HepG2 (cell line): ENCODE data around the gene JTB. TPM values are rescaled to one million over a fixed set of nuclear protein-coding genes. Genes with fewer than 3 reads are reported as not detected.

Experiments used
- ARNTL ChIP-seq: sonication (generic); formaldehyde crosslinking; IDR thresholded peaks from 2 replicates; pipeline ENCODE4 v1.4.0; 2020; ENCODE audit warnings: mild to moderate bottlenecking, missing genetic modification reagents
- ATM ChIP-seq: fragments of 450-650 bp; IDR thresholded peaks from 2 replicates; pipeline ENCODE4 v1.7.1; 2017; ENCODE audit warnings: mild to moderate bottlenecking, borderline replicate concordance
- CEBPB ChIP-seq: IDR thresholded peaks from 2 replicates; pipeline ENCODE4 v1.6.1; 2011; ENCODE audit warnings: low read depth, low read length, improper control_type of control experiment, borderline replicate concordance
- FOXO1 ChIP-seq: sonication (generic); formaldehyde crosslinking; IDR thresholded peaks from 2 replicates; pipeline ENCODE4 v1.4.0; 2020; ENCODE audit warnings: missing genetic modification reagents
- GTF2F1 ChIP-seq: fragments of 150-350 bp; IDR thresholded peaks from 2 replicates; pipeline ENCODE4 v1.6.1; 2014; ENCODE audit warnings: low read length
- HBP1 ChIP-seq: IDR thresholded peaks from 2 replicates; pipeline ENCODE4 v1.6.1; 2016; ENCODE audit warnings: low read depth, control low read depth
- HMG20A ChIP-seq: IDR thresholded peaks from 2 replicates; pipeline ENCODE4 v1.6.1; 2016; ENCODE audit warnings: borderline replicate concordance
- HMGA1 ChIP-seq: sonication (generic); formaldehyde crosslinking; conservative IDR thresholded peaks from 2 replicates; pipeline ENCODE4 v1.4.0; 2020; ENCODE audit warnings: missing genetic modification reagents
- HMGXB4 ChIP-seq, 2 experiments: sonication (generic) in 1 of 2; formaldehyde crosslinking in 1 of 2; IDR thresholded peaks; 2 replicates each; pipeline versions ENCODE4 v1.4.0 to v1.6.1; 2018 to 2020; ENCODE audit warnings: missing genetic modification reagents in 2 of 2, borderline replicate concordance in 1 of 2, low read depth in 1 of 2, mild to moderate bottlenecking in 1 of 2, missing biosample characterization in 1 of 2
- KIAA2018 ChIP-seq: sonication (generic); formaldehyde crosslinking; IDR thresholded peaks from 2 replicates; pipeline ENCODE4 v1.5.0; 2020; ENCODE audit warnings: mild to moderate bottlenecking, missing genetic modification reagents, borderline replicate concordance
- MIER2 ChIP-seq: IDR thresholded peaks from 2 replicates; pipeline ENCODE4 v1.6.1; 2016; ENCODE audit warnings: missing biosample characterization, missing genetic modification reagents
- REXO4 ChIP-seq: sonication (generic); formaldehyde crosslinking; IDR thresholded peaks from 2 replicates; pipeline ENCODE4 v1.8.0; 2022; ENCODE audit warnings: missing genetic modification reagents, mild to moderate bottlenecking, borderline replicate concordance
- ZKSCAN8 ChIP-seq: IDR thresholded peaks from 2 replicates; pipeline ENCODE4 v1.6.1; 2016; ENCODE audit warnings: borderline replicate concordance, missing genetic modification reagents, missing compliant biosample characterization
- ZNF30 ChIP-seq: sonication (generic); formaldehyde crosslinking; IDR thresholded peaks from 2 replicates; pipeline ENCODE4 v1.5.0; 2020; ENCODE audit warnings: mild to moderate bottlenecking, missing genetic modification reagents
- ZNF510 ChIP-seq: sonication (generic); formaldehyde crosslinking; IDR thresholded peaks from 2 replicates; pipeline ENCODE4 v1.4.0; 2020; ENCODE audit warnings: low read depth, mild to moderate bottlenecking, missing genetic modification reagents
- ZNF547 ChIP-seq: sonication (generic); formaldehyde crosslinking; IDR thresholded peaks from 2 replicates; pipeline ENCODE4 v1.5.1; 2020; ENCODE audit warnings: mild to moderate bottlenecking, missing genetic modification reagents
- ZNF550 ChIP-seq: sonication (generic); formaldehyde crosslinking; IDR thresholded peaks from 2 replicates; pipeline ENCODE4 v1.4.0; 2020; ENCODE audit warnings: mild to moderate bottlenecking, missing genetic modification reagents, borderline replicate concordance
- ZSCAN29 ChIP-seq: sonication (generic); formaldehyde crosslinking; conservative IDR thresholded peaks from 2 replicates; pipeline ENCODE4 v1.4.0; 2020; ENCODE audit warnings: mild to moderate bottlenecking, missing genetic modification reagents
- polyA plus RNA-seq, 8 experiments: library from polyadenylated mRNA; depleted of rRNA in 3 of 8; stranded (reverse) in 7 of 8; unstranded in 1 of 8; fragments of >200 nt; fragmentation: Illumina TruSeq in 4 of 8; extraction: Trizol in 4 of 8; gene quantifications; 2 replicates each; pipeline versions ENCODE4 v1.2.1 to v1.2.3, GENCODE V29; 2011 to 2016; ENCODE audit warnings: low read depth in 4 of 8, missing spikeins in 1 of 8, mixed read lengths in 1 of 8; ENCODE audit not compliant: insufficient read depth in 1 of 8
- total RNA-seq, 5 experiments: library from RNA; depleted of rRNA; stranded (reverse); fragments of >200 nt; fragmentation: Illumina TruSeq; extraction: Trizol; gene quantifications; 2 replicates each; pipeline ENCODE4 v1.2.3, GENCODE V29; 2016; ENCODE audit warnings: low read depth in 1 of 5

The JTB gene
- total and polyA plus RNA-seq, 2 of the 13 experiments (the other 11 are each of a cell fraction or from before 2014, with no cell fraction given) = 96.7 to 99.2 TPM

DNA sequence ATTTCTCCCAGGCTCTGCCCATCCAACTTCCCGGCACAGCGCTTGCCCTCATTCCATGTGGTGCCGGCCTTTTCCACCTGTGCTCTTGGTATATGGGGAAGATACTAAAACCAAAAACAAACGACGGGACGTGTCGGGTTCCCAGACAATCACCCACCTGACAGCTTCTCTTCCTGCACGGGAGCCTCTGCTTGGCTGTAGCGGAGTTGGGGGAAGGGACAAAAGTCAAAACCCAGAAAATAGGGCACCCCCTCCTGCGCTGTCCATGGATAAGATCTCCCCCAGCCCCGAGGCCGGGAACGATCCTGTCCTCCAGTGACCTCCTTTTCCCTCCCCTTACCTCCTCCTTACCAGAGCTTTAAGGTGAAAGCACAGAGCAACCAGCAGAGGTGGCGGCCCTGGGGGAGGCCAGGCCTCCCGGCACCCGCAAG lies 640 bp downstream of the JTB start (continued):
- TF ChIP-seq KIAA2018 (CRISPR knock-in tag) (no peak), MIER2 (CRISPR knock-in tag) (0 out of 2 replicates have a peak, but pooled peaks have one; percentile 17), ARNTL (no peak), ZNF510 (no peak), HMGA1 (CRISPR knock-in tag) (no peak), ATM (no peak), ZSCAN29 (CRISPR knock-in tag) (no peak), REXO4 (CRISPR knock-in tag) (no peak), ZNF30 (no peak), ZNF550 (CRISPR knock-in tag) (no peak), HMG20A (CRISPR knock-in tag) (no peak), HMGXB4 (CRISPR knock-in tag; IDR thresholded peaks at IDR 0.05; ENCODE audit: borderline replicate concordance in 1 of 2, low read depth in 1 of 2) (no peak), FOXO1 (no peak), ZKSCAN8 (no peak), HBP1 (CRISPR knock-in tag) (no peak), GTF2F1 (no peak), ZNF547 (CRISPR knock-in tag) (no peak), CEBPB (no peak)
